Psoas muscle (tissue), 8 donors: ENCODE results near the gene BSG. TPM values are rescaled to one million over a fixed set of nuclear protein-coding genes. Genes with fewer than 3 reads are reported as not detected.
"Not testable (repeated sequence)": the region's sequence is repeated elsewhere in the genome, so short reads cannot be mapped to it uniquely, and the experiment has no call there.

Source experiments
- ATAC-seq, 4 donors: fragments of 200-7000 bp; cut with Tn5 transposase; one replicate each; pipeline ENCODE4 v1.9.1; 2020; ENCODE audit warnings: moderate library complexity in 3 of 4, mild to moderate bottlenecking in 2 of 4
- DNase-seq, 2 donors: peaks; one replicate each; pipeline ENCODE4 v3.0.0-alpha.2; 2020
- H3K27ac ChIP-seq: fragments of 200-600 bp; one replicate; pipeline ENCODE4 v1.8.0; 2022
- H3K27me3 ChIP-seq, 3 donors: fragments of 200-600 bp in 1 of 3; one replicate each; pipeline versions ENCODE4 v1.6.1 to v1.8.0; 2013 to 2022; ENCODE audit warnings: low read length in 2 of 3, mild to moderate bottlenecking in 2 of 3, moderate library complexity in 1 of 3; ENCODE audit not compliant: insufficient read depth in 3 of 3
- H3K36me3 ChIP-seq, 2 donors: fragments of 200-600 bp in 1 of 2; one replicate each; pipeline versions ENCODE4 v1.6.1 to v1.8.0; 2013 to 2022; ENCODE audit warnings: low read depth in 1 of 2, mild to moderate bottlenecking in 1 of 2, moderate library complexity in 1 of 2; ENCODE audit not compliant: insufficient read depth in 1 of 2
- H3K4me1 ChIP-seq: fragments of 200-600 bp; one replicate; pipeline ENCODE4 v1.8.0; 2022
- H3K4me3 ChIP-seq: fragments of 200-600 bp; one replicate; pipeline ENCODE4 v1.8.0; 2022; ENCODE audit warnings: mild to moderate bottlenecking
- H3K9me3 ChIP-seq: fragments of 200-600 bp; one replicate; pipeline ENCODE4 v1.8.0; 2022
- CTCF ChIP-seq: fragments of 200-600 bp; IDR thresholded peaks from one replicate; pipeline ENCODE4 v1.8.0; 2022; ENCODE audit warnings: antibody characterized with exemption
- WGBS, 3 donors: extraction: QIAGEN DNeasy Blood & Tissue Kit; methylation state at CpG; one replicate each; pipeline versions ENCODE4 v1.1.6 to v1.1.7; 2013; 5-methylcytosine and 5-hydroxymethylcytosine counted together
- intact Hi-C, 2 donors: fragments of 100-400 bp; cut with DNase I; formaldehyde crosslinking; loops; one replicate each; pipeline versions ENCODE4 v1.11.0 to v1.14.2; 2022
- polyA plus RNA-seq, 3 donors: library from polyadenylated mRNA; stranded (reverse); fragments of 200-250 nt; gene quantifications; one replicate each; pipeline ENCODE4 v1.2.3, GENCODE V29; 2013
- total RNA-seq, 4 donors: library from RNA; stranded (reverse); fragmentation: NEBNext Ultra II Directional in 2 of 4; extraction: Animal tissue kit (Norgen Biotek cat#: 25700) in 2 of 4; gene quantifications; one replicate each; pipeline versions ENCODE4 v1.2.1 to v1.2.4, GENCODE V29; 2021 to 2023
- donor health status: healthy with polysubstance abuse.
- donor health status: DM: no; HTN: no; CAD: no; lungs with moderate emphysema.
- donor health status: Bipolar disorder and iron deficiency.
- donor health status: healthy.
- donor health status: DM: yes; HTN: yes; CAD: no.
- donor health status: DM: no; HTN: no; CAD: no.
- donor health status: DM: no; HTN: no; CAD: no.
- donor health status: DM: yes; HTN: yes; CAD: no.

Gene BSG
- total and polyA plus RNA-seq, 7 donors = 172 to 381 (median 299) TPM

- H3K36me3 ChIP-seq = peaks cover 14 to 90% of the 10 kb centered on the region in 2 donors
- DNase-seq (no peak), ATAC-seq (no peak)
- H3K9me3 ChIP-seq = no peaks in the 10 kb centered on the region
- 90 to 95% (median 94%) methylated on average over 44 of the region's 44 CpGs for WGBS, 3 donors
- no peak overlapping the region for H3K4me3 ChIP-seq
- no peak for TF ChIP-seq CTCF
- intact Hi-C loops = no loop called here
- H3K27me3 ChIP-seq = no peaks in the 10 kb centered on the region
- peak overlapping the region; percentile 10 for H3K27ac ChIP-seq
- H3K4me1 ChIP-seq = no peaks in the 10 kb centered on the region
Measured at GRCh38 chr19:623175-623916, 51.0 kb downstream of the BSG start.

- Histone ChIP-seq H3K36me3 (peaks cover 9 to 90% of the 10 kb centered on the region in 2 donors), H3K27ac (peak overlapping the region; percentile 16), H3K4me1 (no peaks in the 10 kb centered on the region), H3K27me3 (no peaks in the 10 kb centered on the region), H3K9me3 (no peaks in the 10 kb centered on the region), H3K4me3 (no peak overlapping the region)
- DNase-seq (no peak), ATAC-seq (peak in 2 of 4 donors; percentile 32 to 34)
- intact Hi-C loops = no loop called here
- 71 to 73% (median 72%) methylated on average over 24 of the region's 24 CpGs for WGBS, 3 donors
- TF ChIP-seq CTCF = no peak
Measured at GRCh38 chr19:623974-624373, 51.6 kb downstream of the BSG start.

GRCh38 chr19:624433-625109, 52.2 kb downstream of the BSG start:
- Histone ChIP-seq H3K9me3 (no peaks in the 10 kb centered on the region), H3K27ac (peak overlapping the region; percentile 16), H3K4me1 (no peaks in the 10 kb centered on the region), H3K4me3 (no peak overlapping the region), H3K27me3 (no peaks in the 10 kb centered on the region), H3K36me3 (peaks cover 6 to 90% of the 10 kb centered on the region in 2 donors)
- no peak for DNase-seq
- ATAC-seq = no peak
- 85 to 91% (median 86%) methylated on average over 20 to 24 of the region's 24 CpGs for WGBS, 3 donors
- intact Hi-C loops = loop anchor here (5.0 kb wide), 2 partner anchors 32 to 47 kb away; no protein-coding TSS in a partner anchor
- TF ChIP-seq CTCF = no peak

- Histone ChIP-seq H3K4me3 (no peak overlapping the region), H3K27ac (no peak overlapping the region), H3K36me3 (peaks cover 2 to 83% of the 10 kb centered on the region in 2 donors), H3K4me1 (no peaks in the 10 kb centered on the region), H3K9me3 (no peaks in the 10 kb centered on the region), H3K27me3 (no peaks in the 10 kb centered on the region)
- no peak for TF ChIP-seq CTCF
- WGBS, 3 donors = 87 to 92% (median 88%) methylated on average over 5 of the region's 5 CpGs
- ATAC-seq = no peak
- intact Hi-C loops = loop anchor here (5.0 kb wide), 2 partner anchors 33 to 48 kb away; no protein-coding TSS in a partner anchor
- DNase-seq = no peak
Measured at GRCh38 chr19:625257-625656, 52.9 kb downstream of the BSG start.

GRCh38 chr19:626566-626965, 54.2 kb downstream of the BSG start:
- H3K36me3 ChIP-seq = peaks cover 0 to 87% of the 10 kb centered on the region in 2 donors
- ATAC-seq, H3K4me1 ChIP-seq, H3K27me3 ChIP-seq, H3K27ac ChIP-seq, H3K4me3 ChIP-seq, DNase-seq, H3K9me3 ChIP-seq: not testable (repeated sequence)
- intact Hi-C loops = loop anchor here (5.0 kb wide), 2 partner anchors 34 to 49 kb away; no protein-coding TSS in a partner anchor
- 97 to 99% (median 97%) methylated on average over 6 to 7 of the region's 7 CpGs for WGBS, 3 donors
